ENCODE results near the gene FOXL3.

FOXL3 gene

GRCh38 chr7:337567-337951, 47.6 kb downstream of the FOXL3 start:
- no peak for TF ChIP-seq CTCF (IDR thresholded peaks at IDR 0.05; ENCODE audit: control insufficient read depth, insufficient read depth, low read depth, low read length, missing control alignments)
- H3K4me3 ChIP-seq (ENCODE audit: control insufficient read depth, low read depth, low read length): no peak overlapping the region
- DNase-seq (ENCODE audit: low read depth): no peak

- no peak for DNase-seq (ENCODE audit: low read depth)
- H3K4me3 ChIP-seq (ENCODE audit: control insufficient read depth, low read depth, low read length): no peak overlapping the region
- no peak for TF ChIP-seq CTCF (IDR thresholded peaks at IDR 0.05; ENCODE audit: control insufficient read depth, insufficient read depth, low read depth, low read length, missing control alignments)
Observed at GRCh38 chr7:338295-339061, 48.5 kb downstream of the FOXL3 start.

- no peak for DNase-seq (ENCODE audit: low read depth)
- TF ChIP-seq CTCF (IDR thresholded peaks at IDR 0.05; ENCODE audit: control insufficient read depth, insufficient read depth, low read depth, low read length, missing control alignments): no peak
- no peak overlapping the region for H3K4me3 ChIP-seq (ENCODE audit: control insufficient read depth, low read depth, low read length)
Observed at GRCh38 chr7:339062-339342, 49.0 kb downstream of the FOXL3 start.

GRCh38 chr7:339696-340095, 49.7 kb downstream of the FOXL3 start:
- no peak overlapping the region for H3K4me3 ChIP-seq (ENCODE audit: control insufficient read depth, low read depth, low read length)
- DNase-seq (ENCODE audit: low read depth): no peak
- no peak for TF ChIP-seq CTCF (IDR thresholded peaks at IDR 0.05; ENCODE audit: control insufficient read depth, insufficient read depth, low read depth, low read length, missing control alignments)

- no peak overlapping the region for H3K4me3 ChIP-seq (ENCODE audit: control insufficient read depth, low read depth, low read length)
- no peak for TF ChIP-seq CTCF (IDR thresholded peaks at IDR 0.05; ENCODE audit: control insufficient read depth, insufficient read depth, low read depth, low read length, missing control alignments)
- DNase-seq (ENCODE audit: low read depth): no peak
Observed at GRCh38 chr7:340200-340937, 50.4 kb downstream of the FOXL3 start.
